DND-41 (cell line): Measurements from ENCODE around the gene TMEM255A.

Experiments used
- CTCF ChIP-seq: IDR thresholded peaks from 2 replicates; pipeline ENCODE4 v1.5.1; 2012; ENCODE audit warnings: borderline replicate concordance, low read length, moderate library complexity, mild to moderate bottlenecking; ENCODE audit not compliant: poor library complexity, severe bottlenecking; ENCODE audit errors: extremely low read depth
- EZH2 ChIP-seq: IDR thresholded peaks from 3 replicates; pipeline ENCODE4 v1.6.1; 2012; ENCODE audit warnings: borderline replicate concordance, low read depth, mild to moderate bottlenecking, moderate library complexity, low read length, inconsistent platforms; ENCODE audit not compliant: severe bottlenecking

GRCh38 chrX:120253784-120254183 lies 57.5 kb downstream of the TMEM255A start:
- TF ChIP-seq CTCF: no peak
- TF ChIP-seq EZH2: no peak
